Ovary (tissue), 3 donors: ENCODE measurements around the gene LGALS3BP.

Experiments used
- CTCF ChIP-seq, 3 donors: fragments of 450-650 bp in 2 of 3; fragments of 200-600 bp in 1 of 3; IDR thresholded peaks; one replicate each; pipeline versions ENCODE4 v1.5.1 to v1.8.0; 2016 to 2022; ENCODE audit warnings: antibody characterized with exemption in 3 of 3, mild to moderate bottlenecking in 1 of 3
- POLR2A ChIP-seq: fragments of 450-650 bp; IDR thresholded peaks from one replicate; pipeline ENCODE4 v1.6.1; 2017; ENCODE audit warnings: antibody characterized with exemption, mild to moderate bottlenecking, moderate library complexity
- donor health status: DM: no; HTN: no; CAD: no.

GRCh38 chr17:78921437-78921971, 58.2 kb downstream of the LGALS3BP start:
- TF ChIP-seq POLR2A: no peak
- TF ChIP-seq CTCF (IDR thresholded peaks at IDR 0.05): no peak
